Amniotic epithelial cell (primary cell): ENCODE measurements around the gene ATRN.

ENCODE experiments used
- DNase-seq: peaks from one replicate; pipeline ENCODE4 v3.0.0-alpha.2; 2010; ENCODE audit warnings: low read depth

Gene ATRN

GRCh38 chr20:3658716-3659491, 188.1 kb downstream of the ATRN start:
- no peak for DNase-seq

DNA sequence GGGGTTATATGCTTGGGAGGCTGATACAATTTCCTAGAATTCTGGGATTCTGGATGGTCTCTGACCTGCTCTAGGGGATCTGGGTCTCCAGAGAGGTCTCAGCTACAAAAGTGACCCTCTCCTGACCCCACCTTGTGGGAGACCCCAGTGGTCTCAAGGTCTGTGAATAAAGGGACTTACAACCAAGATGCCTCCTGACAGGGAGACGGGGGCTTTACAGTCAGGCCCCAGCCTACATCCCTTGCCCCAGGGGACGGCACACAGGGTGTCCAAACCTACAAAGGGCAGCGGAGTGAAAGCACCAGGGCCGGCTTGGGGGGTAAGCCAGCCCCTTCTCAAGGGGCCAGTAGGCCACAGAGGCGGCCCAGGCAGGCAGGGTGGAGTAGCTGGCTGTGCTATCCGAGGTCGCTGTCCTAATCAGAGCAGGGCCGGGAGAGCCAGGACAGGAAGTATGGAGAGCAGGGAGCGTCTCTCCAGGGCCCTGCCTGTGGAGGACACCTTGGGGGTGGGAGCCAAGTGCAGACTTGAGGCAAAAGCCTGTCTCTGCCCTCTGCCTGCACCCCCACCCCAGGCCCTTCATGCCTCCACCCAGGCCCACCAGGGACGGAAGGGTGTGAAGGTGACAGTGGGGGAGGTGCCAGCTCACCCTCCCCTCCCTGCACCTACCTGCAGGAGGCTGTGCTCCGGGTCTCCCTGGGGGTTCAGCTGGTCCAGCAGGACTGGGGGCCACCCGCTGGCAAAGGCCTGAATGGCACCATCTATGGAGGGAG, 188.9 kb downstream of the ATRN start:
- DNase-seq, result no peak

GRCh38 chr20:3660262-3661059, 189.6 kb downstream of the ATRN start:
- no peak for DNase-seq

DNA sequence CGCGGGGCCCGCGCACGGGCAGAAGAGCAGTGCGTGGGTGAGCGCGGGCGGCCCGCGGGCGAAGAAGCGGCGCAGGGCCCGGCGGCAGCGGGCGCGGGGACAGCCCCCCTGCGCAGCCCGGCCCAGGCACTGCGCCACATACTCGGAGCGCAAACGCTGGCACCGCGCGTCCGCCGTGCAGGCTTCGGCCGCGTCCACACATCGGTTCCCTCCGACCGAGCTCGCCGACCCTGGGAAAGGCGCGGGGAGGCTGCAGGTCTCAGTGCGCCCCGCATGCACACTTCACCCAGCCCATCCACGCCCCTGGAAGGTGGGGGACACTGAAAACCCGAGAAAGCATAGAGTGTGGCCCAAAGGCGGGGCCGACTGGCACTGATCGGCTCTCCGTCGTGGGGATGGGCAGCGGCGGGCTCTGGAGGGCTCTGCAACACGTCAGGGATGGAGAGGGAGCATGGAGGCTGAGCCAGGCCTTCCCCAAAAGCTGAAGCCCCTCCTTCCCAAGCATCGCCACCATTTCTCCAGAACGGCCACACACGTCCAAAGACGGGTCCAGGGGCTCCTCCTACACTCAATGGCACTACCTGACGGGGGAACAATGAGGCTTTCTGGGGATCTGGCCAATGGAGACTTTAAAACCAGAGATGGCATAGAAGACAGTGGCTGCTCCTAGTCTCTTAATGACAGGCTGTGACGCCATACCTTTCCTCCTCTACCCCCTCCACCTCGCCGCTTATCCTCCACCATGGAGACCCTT, 190.4 kb downstream of the ATRN start:
- no peak for DNase-seq

- DNase-seq, result no peak
These were observed 191.2 kb downstream of the ATRN start for GRCh38 chr20:3661814-3662665.

DNA sequence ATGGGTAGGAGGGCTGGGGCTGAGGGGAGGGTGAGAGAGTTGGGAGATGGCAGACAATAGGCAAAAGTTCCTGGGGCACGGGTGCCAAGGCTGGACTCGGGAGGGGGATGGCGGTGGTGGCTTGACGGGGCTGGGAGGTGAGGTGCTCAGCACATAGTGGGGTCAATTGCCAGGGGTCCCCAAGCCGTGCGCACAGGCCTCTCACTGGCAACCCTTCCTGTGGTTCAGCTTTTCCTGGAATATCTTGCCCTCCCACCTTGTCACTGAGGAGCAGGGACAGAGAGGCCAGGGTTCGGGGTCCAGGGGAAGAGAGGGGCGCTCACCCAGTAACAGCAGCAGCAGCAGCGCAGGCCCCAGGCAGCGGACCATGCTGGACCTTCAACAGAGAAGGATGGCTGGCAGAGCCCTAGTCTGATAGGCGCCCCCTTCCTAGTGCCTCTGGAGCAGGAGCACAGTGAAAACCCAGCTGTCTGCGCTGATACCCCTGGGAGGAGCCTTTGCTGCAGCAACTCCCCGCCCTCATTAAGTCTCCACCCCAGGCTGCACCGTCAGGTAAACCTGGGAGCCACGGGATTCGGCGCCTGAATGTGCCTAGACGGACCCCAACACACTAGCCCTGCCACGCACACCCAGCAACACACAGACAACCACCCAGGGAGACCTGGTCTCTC, 192.3 kb downstream of the ATRN start, which contains the start of gene GFRA4:
GFRA4 (minus strand) TSS at position 369 of the 671 bp plus-strand sequence; CDS start at position 369, 0 bp downstream.
- no peak for DNase-seq

DNA sequence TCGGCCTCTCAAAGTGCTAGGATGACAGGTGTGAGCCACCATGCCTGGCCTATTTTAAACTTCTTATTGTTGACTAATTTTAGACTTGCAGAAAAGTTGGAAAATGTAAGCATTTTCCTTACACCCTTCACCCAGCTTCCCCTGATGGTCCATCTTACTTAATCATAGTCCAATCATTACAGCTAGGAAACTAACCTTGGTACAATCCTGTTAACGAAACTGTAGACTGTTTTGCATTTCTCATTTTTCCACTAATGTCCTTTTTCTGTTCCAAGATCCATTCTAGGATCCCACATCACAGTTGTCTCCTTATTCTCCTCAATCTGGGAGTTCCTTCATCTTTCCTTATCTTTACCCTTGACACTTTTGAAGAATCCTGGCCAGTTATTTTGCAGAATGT, 193.0 kb downstream of the ATRN start:
- no peak for DNase-seq

GRCh38 chr20:3667434-3668037, 196.7 kb downstream of the ATRN start:
- DNase-seq, result no peak

DNA sequence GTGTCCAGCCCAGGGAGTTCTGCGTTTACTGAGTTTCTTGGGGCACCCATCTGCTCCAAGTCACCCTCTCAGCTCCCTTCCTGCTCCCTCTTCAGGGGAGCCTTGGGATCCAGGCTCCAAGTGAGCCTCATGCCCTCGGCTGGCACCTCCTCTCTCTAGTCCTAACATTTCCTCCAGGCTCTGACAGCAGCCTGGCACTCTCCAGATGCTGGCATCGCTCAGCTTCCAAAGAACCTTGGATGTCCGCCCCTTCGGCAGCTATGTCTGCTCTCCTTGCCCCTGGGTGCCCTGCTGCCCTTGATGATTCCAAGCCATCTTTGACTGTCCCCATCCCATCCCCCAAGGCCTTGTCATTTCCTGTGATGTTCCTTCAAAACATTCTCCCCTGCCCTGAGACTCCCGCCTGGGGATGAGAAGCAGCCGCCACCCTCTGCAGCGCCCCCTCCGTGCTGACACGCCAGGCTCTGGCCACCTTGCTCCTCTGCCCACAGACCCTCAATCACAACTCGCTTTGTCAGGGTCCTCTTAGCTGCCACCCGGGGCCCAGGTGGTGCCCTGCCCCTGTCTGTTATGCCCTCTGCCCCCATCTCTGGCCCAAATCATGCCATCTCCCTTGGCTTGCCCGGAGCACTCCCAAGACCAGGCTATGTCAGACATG, 199.0 kb downstream of the ATRN start:
- DNase-seq, result no peak

DNA sequence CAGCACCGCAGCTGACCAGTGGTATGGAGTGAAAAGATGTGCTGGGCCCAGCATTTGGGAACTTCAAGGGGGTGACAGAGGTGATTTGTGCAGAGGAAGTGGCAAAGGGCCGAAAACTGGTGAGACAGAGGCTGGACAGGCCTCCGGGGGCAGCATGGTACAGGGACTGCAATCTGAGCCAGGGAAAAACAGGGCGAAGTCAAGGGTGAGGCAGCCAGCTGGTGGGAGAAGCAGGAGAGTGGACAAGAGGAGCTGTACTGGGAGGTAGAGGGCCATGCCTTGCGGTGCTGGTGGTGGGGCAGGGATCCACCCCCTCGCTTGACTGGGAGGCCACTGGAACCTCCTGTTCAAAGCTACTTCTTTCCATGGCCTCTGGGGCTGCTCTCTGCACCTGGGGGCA, 199.7 kb downstream of the ATRN start:
- DNase-seq, result no peak

GRCh38 chr20:3670945-3671344, 200.1 kb downstream of the ATRN start:
- DNase-seq, result no peak

DNA sequence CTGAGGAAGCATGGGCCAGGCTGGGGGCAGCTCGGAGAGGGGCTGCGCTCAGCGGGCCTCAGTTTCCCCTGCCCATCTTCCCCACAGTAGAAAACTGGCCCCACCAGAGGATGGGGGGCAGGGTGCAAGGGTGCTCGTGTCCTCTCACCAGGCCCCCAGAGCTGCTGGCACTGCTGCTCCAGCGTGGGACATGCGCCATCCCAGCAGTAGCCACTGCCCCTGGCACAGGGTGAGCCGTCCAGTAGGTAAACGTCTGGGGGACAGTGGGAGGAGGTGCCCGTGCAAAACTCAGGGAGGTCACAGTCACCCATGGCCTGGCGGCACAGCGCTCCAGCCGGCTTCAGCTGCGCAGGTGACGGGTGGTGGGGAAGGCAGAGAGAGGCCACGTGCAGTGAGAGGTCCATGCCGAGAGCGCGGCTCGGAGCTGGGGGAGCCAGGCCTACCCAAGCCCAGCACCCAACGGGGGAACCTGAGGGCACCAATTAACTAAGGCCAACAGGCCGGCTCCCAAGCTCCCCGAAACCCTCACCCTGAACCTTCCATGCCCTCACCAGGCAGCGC, 201.2 kb downstream of the ATRN start:
- no peak for DNase-seq

GRCh38 chr20:3672547-3673171, 201.8 kb downstream of the ATRN start:
- DNase-seq, result no peak

GRCh38 chr20:3673221-3674070, 202.6 kb downstream of the ATRN start:
- no peak for DNase-seq

DNA sequence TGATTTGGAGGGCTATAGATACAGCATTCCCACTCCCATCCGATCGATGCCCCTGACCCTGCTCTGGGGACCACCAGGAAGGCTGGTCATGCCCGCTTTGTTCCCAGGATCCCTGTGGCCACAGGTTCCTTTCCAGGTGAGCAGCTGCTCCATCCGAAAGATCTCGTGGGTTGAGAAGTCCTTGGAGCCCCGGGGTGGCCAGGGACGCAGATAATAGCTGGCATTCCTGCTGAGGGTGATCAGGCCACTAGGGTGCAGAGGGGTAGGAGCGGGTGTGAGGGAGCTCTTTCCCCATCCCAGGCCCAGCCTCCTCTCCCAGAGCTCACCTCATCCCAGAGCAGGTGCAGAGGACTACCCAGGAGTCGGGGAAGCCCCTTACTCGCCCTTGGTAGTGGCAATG, 203.6 kb downstream of the ATRN start:
- DNase-seq, result no peak

DNA sequence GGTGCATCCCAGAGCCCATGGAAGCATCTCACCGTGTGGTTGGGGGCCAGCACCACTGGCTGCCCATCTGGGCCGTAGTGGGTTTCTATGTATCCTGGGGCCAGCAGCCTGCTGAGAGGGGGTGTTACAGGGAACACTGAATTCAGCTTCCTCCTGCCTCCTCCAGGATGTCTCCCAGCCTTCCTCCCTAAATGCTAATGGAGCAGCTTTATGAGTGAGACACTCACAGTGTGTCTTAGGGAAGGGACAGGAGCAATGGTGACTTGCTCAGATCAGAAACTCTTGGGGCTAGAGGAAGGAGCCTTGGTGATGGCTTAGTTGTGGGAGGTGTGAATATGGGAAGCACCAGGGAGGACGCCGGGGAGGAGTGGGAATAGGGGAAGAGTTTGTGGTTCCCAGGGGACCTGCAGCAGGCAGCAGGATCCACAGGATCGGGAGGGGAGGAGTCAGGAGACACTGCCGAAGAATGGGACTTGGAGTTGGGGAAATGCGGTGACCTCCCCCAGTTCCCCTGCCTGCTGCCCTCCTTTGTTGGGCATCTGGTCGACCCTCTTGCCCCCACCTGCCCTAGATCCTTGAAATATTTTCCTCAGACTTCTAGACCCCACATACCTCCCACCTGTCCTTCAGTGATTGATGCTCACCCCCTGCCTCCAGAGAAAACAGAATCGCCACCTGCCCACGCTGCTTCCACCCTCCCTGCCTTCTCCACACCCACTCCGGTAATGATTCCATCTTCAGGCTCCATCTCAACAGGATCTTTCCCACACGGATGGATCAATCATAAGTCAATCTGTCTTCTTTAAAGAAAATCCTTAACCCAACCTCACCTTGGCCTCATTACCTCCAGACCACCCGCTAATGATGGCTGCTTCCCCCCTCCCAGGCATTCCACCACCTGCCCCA, 204.4 kb downstream of the ATRN start:
- DNase-seq, result no peak
